OCI-LY7 (cell line): ENCODE results near the gene CACNG3. TPM values are rescaled to one million over a fixed set of nuclear protein-coding genes. Genes with fewer than 3 reads are reported as not detected.

Experiments
- BruUV-seq: library from RNA; stranded (reverse); fragments of 400-500 nt; replicated peaks from 2 replicates; lab custom pipeline; 2021; lab: Mats Ljungman, UMichigan
- CTCF ChIA-PET: fragments of 300-600 bp; sonication (Branson Sonifier 250); formaldehyde crosslinking; loops from one replicate; lab custom pipeline; 2022; ENCODE audit warnings: antibody characterized with exemption; ENCODE audit not compliant: unreplicated experiment; lab: Charles Lee
- POLR2A ChIA-PET: fragments of 300-600 bp; sonication (Branson Sonifier 250); formaldehyde crosslinking; loops from one replicate; lab custom pipeline; 2022; ENCODE audit warnings: antibody characterized with exemption; lab: Charles Lee
- DNase-seq: peaks from one replicate; pipeline ENCODE4 v3.0.0-alpha.2; 2015; ENCODE audit warnings: low spot score
- H2AFZ ChIP-seq: fragments of 200-600 bp; sonication (generic), shearing (Covaris generic); 2 replicates; pipeline ENCODE4 v1.6.1; 2014; ENCODE audit warnings: mild to moderate bottlenecking, antibody characterized with exemption, low read length, moderate library complexity
- H3K27ac ChIP-seq: fragments of 200-600 bp; sonication (generic); 2 replicates; pipeline ENCODE4 v1.5.1; 2014; ENCODE audit warnings: mixed run types, low read depth, mild to moderate bottlenecking, moderate library complexity, low read length, inconsistent platforms; ENCODE audit not compliant: poor library complexity, severe bottlenecking
- H3K36me3 ChIP-seq: fragments of 200-600 bp; sonication (generic); 2 replicates; pipeline ENCODE4 v1.6.1; 2014; ENCODE audit warnings: mild to moderate bottlenecking, antibody characterized with exemption, low read length, moderate library complexity, mixed read lengths; ENCODE audit not compliant: insufficient read depth
- H3K4me1 ChIP-seq: fragments of 200-600 bp; sonication (generic); 2 replicates; pipeline ENCODE4 v1.5.1; 2014; ENCODE audit warnings: mild to moderate bottlenecking, low read length; ENCODE audit not compliant: insufficient read depth, poor library complexity, severe bottlenecking
- H3K4me2 ChIP-seq: fragments of 200-600 bp; sonication (generic); 2 replicates; pipeline ENCODE4 v1.6.1; 2014; ENCODE audit warnings: mild to moderate bottlenecking, low read length
- H3K4me3 ChIP-seq: fragments of 200-600 bp; sonication (generic); 2 replicates; pipeline ENCODE4 v1.5.1; 2014; ENCODE audit warnings: mild to moderate bottlenecking, low read depth, low read length; ENCODE audit not compliant: poor library complexity, severe bottlenecking
- H3K79me2 ChIP-seq: fragments of 200-600 bp; sonication (generic); 2 replicates; pipeline ENCODE4 v1.6.1; 2016; ENCODE audit warnings: low read depth, mild to moderate bottlenecking, low read length, moderate library complexity, mixed read lengths; ENCODE audit not compliant: insufficient read depth
- H3K9me2 ChIP-seq: fragments of 200-600 bp; sonication (generic); 2 replicates; pipeline ENCODE4 v1.6.1; 2016; ENCODE audit warnings: mild to moderate bottlenecking, low read length, mixed read lengths; ENCODE audit not compliant: insufficient read depth
- H3K9me3 ChIP-seq: fragments of 200-600 bp; sonication (generic); 2 replicates; pipeline ENCODE4 v1.6.1; 2014; ENCODE audit warnings: mild to moderate bottlenecking, mixed run types, low read length, mixed read lengths
- H4K20me1 ChIP-seq: fragments of 200-600 bp; sonication (generic); 2 replicates; pipeline ENCODE4 v1.6.1; 2014; ENCODE audit warnings: mild to moderate bottlenecking, antibody characterized with exemption, low read length, moderate library complexity, mixed read lengths; ENCODE audit not compliant: insufficient read depth
- CTCF ChIP-seq: fragments of 200-600 bp; sonication (generic); conservative IDR thresholded peaks from 2 replicates; pipeline ENCODE4 v1.5.1; 2014; ENCODE audit warnings: mild to moderate bottlenecking, antibody characterized with exemption, low read length, moderate library complexity, mixed read lengths
- EZH2phosphoT487 ChIP-seq: fragments of 200-600 bp; sonication (generic); IDR thresholded peaks from 2 replicates; pipeline ENCODE4 v1.6.1; 2018; ENCODE audit warnings: low read depth, borderline replicate concordance, mild to moderate bottlenecking, mixed run types, antibody characterized with exemption, low read length, moderate library complexity, mixed read lengths
- intact Hi-C: fragments of 100-400 bp; cut with micrococcal nuclease; formaldehyde crosslinking; loops from one replicate; pipeline ENCODE4 v1.10.0; 2022; ENCODE audit not compliant: unreplicated experiment
- total RNA-seq, 2 experiments: library from RNA; depleted of rRNA in 1 of 2; stranded (reverse); fragments of >200 nt in 1 of 2; shearing (Covaris generic) in 1 of 2; gene quantifications; 2 replicates each; pipeline ENCODE4 v1.2.3, GENCODE V29; 2014 to 2022

The CACNG3 gene
- total RNA-seq, 2 experiments from 2014 or later, result 0.06 TPM; not detected in 1

GRCh38 chr16:24347556-24347955, 91.4 kb downstream of the CACNG3 start:
- no TSS peak for BruUV-seq

GRCh38 chr16:24348545-24349290, 92.6 kb downstream of the CACNG3 start:
- CTCF ChIA-PET, result no interaction called here
- no peaks in the 10 kb centered on the region for H3K4me1 ChIP-seq
- POLR2A ChIA-PET, result interaction anchor here (0.7 kb wide), 1 partner anchor 35 kb away, joined by 3 read pairs; no protein-coding TSS in a partner anchor
- no peak overlapping the region for H3K27ac ChIP-seq
- no peaks in the 10 kb centered on the region for H3K36me3 ChIP-seq
- BruUV-seq, result no TSS peak
- no peak for DNase-seq
- H3K4me2 ChIP-seq, result no peak overlapping the region
- no peaks in the 10 kb centered on the region for H3K9me2 ChIP-seq
- H4K20me1 ChIP-seq, result no peaks in the 10 kb centered on the region
- no peak overlapping the region for H3K4me3 ChIP-seq
- intact Hi-C loops, result no loop called here
- no peaks in the 10 kb centered on the region for H3K9me3 ChIP-seq
- no peak overlapping the region for H2AFZ ChIP-seq
- H3K79me2 ChIP-seq, result no peaks in the 10 kb centered on the region
- no peak for TF ChIP-seq EZH2phosphoT487
- TF ChIP-seq CTCF, result no peak

More at GRCh38 chr16:24347556-24347955, 91.4 kb downstream of the CACNG3 start:
- ChIA-PET POLR2A (no interaction called here), CTCF (no interaction called here)
- H3K9me3 ChIP-seq, result no peaks in the 10 kb centered on the region
- TF ChIP-seq CTCF, result no peak
- TF ChIP-seq EZH2phosphoT487, result no peak
- intact Hi-C loops, result no loop called here
- H3K27ac ChIP-seq, result no peak overlapping the region
- H3K4me3 ChIP-seq, result no peak overlapping the region
- no peaks in the 10 kb centered on the region for H4K20me1 ChIP-seq
- H3K79me2 ChIP-seq, result no peaks in the 10 kb centered on the region
- H2AFZ ChIP-seq, result no peak overlapping the region
- no peak overlapping the region for H3K4me2 ChIP-seq
- no peaks in the 10 kb centered on the region for H3K9me2 ChIP-seq
- no peaks in the 10 kb centered on the region for H3K36me3 ChIP-seq
- DNase-seq, result no peak
- H3K4me1 ChIP-seq, result no peaks in the 10 kb centered on the region

GRCh38 chr16:24349320-24349719, 93.2 kb downstream of the CACNG3 start:
- Histone ChIP-seq H3K79me2 (no peaks in the 10 kb centered on the region), H3K4me1 (no peaks in the 10 kb centered on the region), H3K9me2 (no peaks in the 10 kb centered on the region), H3K9me3 (no peaks in the 10 kb centered on the region), H3K36me3 (no peaks in the 10 kb centered on the region), H3K4me3 (no peak overlapping the region), H4K20me1 (no peaks in the 10 kb centered on the region), H3K4me2 (no peak overlapping the region), H2AFZ (no peak overlapping the region), H3K27ac (no peak overlapping the region)
- ChIA-PET POLR2A (no interaction called here), CTCF (no interaction called here)
- TF ChIP-seq CTCF (no peak), EZH2phosphoT487 (no peak)
- intact Hi-C loops, result no loop called here
- no TSS peak for BruUV-seq
- DNase-seq, result no peak
